ENCODE results near the gene CAV3.
A peak's percentile ranks its signal among the peaks of the same experiment; 100 is the strongest.
"Not testable (repeated sequence)": the region's sequence is repeated elsewhere in the genome, so short reads cannot be mapped to it uniquely, and the experiment has no call there.

Gene CAV3

GRCh38 chr3:8733332-8734094 is at the start of gene CAV3:
Gene CAV3 (plus strand): TSS chr3:8733802. CDS start chr3:8733877, 75 bp downstream.
- no peaks in the 10 kb centered on the region for H3K36me3 ChIP-seq (replicated peaks)
- no peaks in the 10 kb centered on the region for H3K27me3 ChIP-seq (replicated peaks)
- no peak for DNase-seq
- H3K4me3 ChIP-seq (ENCODE audit: low read depth, low read length) = no peak within 1 kb of the TSS
- TF ChIP-seq CTCF (IDR thresholded peaks at IDR 0.05; ENCODE audit: low read depth, low read length, missing control alignments) = no peak
- in situ Hi-C loops (cut with HindIII; ENCODE audit: low pct_ligation_motif_present, low sequenced_read_pairs) = no loop called here
- no peak within 1 kb of the TSS for H3K27ac ChIP-seq

- H3K36me3 ChIP-seq (replicated peaks); H3K4me3 ChIP-seq (ENCODE audit: low read depth, low read length); H3K27ac ChIP-seq; H3K27me3 ChIP-seq (replicated peaks); DNase-seq; in situ Hi-C loops (cut with HindIII; ENCODE audit: low pct_ligation_motif_present, low sequenced_read_pairs): not testable (repeated sequence)
These were observed 48.6 kb upstream of the CAV3 start for GRCh38 chr3:8684992-8685391.

GRCh38 chr3:8691295-8691694 is 42.3 kb upstream of the CAV3 start:
- H3K27ac ChIP-seq; in situ Hi-C loops (cut with HindIII; ENCODE audit: low pct_ligation_motif_present, low sequenced_read_pairs); H3K36me3 ChIP-seq (replicated peaks); H3K27me3 ChIP-seq (replicated peaks); DNase-seq; H3K4me3 ChIP-seq (ENCODE audit: low read depth, low read length): not testable (repeated sequence)

GRCh38 chr3:8702560-8702959 is 31.0 kb upstream of the CAV3 start:
- in situ Hi-C loops (cut with HindIII; ENCODE audit: low pct_ligation_motif_present, low sequenced_read_pairs) = no loop called here
- H3K36me3 ChIP-seq (replicated peaks) = no peaks in the 10 kb centered on the region
- peak; percentile 58 for TF ChIP-seq CTCF (IDR thresholded peaks at IDR 0.05; ENCODE audit: low read depth, low read length, missing control alignments)
- no peak overlapping the region for H3K27ac ChIP-seq
- DNase-seq = no peak
- H3K27me3 ChIP-seq (replicated peaks) = no peaks in the 10 kb centered on the region
- H3K4me3 ChIP-seq (ENCODE audit: low read depth, low read length) = no peak overlapping the region

- DNase-seq = no peak
- in situ Hi-C loops (cut with HindIII; ENCODE audit: low pct_ligation_motif_present, low sequenced_read_pairs) = no loop called here
- Histone ChIP-seq H3K36me3 (replicated peaks) (no peaks in the 10 kb centered on the region), H3K27me3 (replicated peaks) (no peaks in the 10 kb centered on the region), H3K27ac (no peak overlapping the region), H3K4me3 (ENCODE audit: low read depth, low read length) (no peak overlapping the region)
- no peak for TF ChIP-seq CTCF (IDR thresholded peaks at IDR 0.05; ENCODE audit: low read depth, low read length, missing control alignments)
These were observed 28.0 kb upstream of the CAV3 start for GRCh38 chr3:8705575-8705974.

GRCh38 chr3:8709287-8709686 is 24.3 kb upstream of the CAV3 start:
- no peak for DNase-seq
- H3K36me3 ChIP-seq (replicated peaks) = no peaks in the 10 kb centered on the region
- in situ Hi-C loops (cut with HindIII; ENCODE audit: low pct_ligation_motif_present, low sequenced_read_pairs) = no loop called here
- no peak overlapping the region for H3K4me3 ChIP-seq (ENCODE audit: low read depth, low read length)
- no peak overlapping the region for H3K27ac ChIP-seq
- TF ChIP-seq CTCF (IDR thresholded peaks at IDR 0.05; ENCODE audit: low read depth, low read length, missing control alignments) = no peak
- no peaks in the 10 kb centered on the region for H3K27me3 ChIP-seq (replicated peaks)
